Mesendoderm (in vitro differentiated cells): ENCODE data around the gene DNAJC12.

Source experiments
- DNase-seq: peaks from one replicate; pipeline ENCODE4 v3.0.0; 2013
- H2AK5ac ChIP-seq: 2 replicates; pipeline ENCODE4 v1.6.1; 2013; ENCODE audit warnings: low read length, inconsistent platforms
- H2BK120ac ChIP-seq: 2 replicates; pipeline ENCODE4 v1.6.1; 2013; ENCODE audit warnings: low read depth, mild to moderate bottlenecking, low read length, moderate library complexity, mixed read lengths
- H2BK15ac ChIP-seq: replicated peaks from 2 replicates; pipeline ENCODE4 v1.6.1; 2013; ENCODE audit warnings: low read depth, mild to moderate bottlenecking, moderate library complexity
- H2BK5ac ChIP-seq: 2 replicates; pipeline ENCODE4 v1.6.1; 2013; ENCODE audit warnings: low read length, inconsistent platforms
- H3K18ac ChIP-seq: 2 replicates; pipeline ENCODE4 v1.6.1; 2013; ENCODE audit warnings: mild to moderate bottlenecking, low read length, mixed read lengths
- H3K23ac ChIP-seq: one replicate; pipeline ENCODE4 v1.6.1; 2013; ENCODE audit warnings: low read length
- H3K27ac ChIP-seq: 2 replicates; pipeline ENCODE4 v1.5.1; 2013; ENCODE audit warnings: low read depth, mild to moderate bottlenecking, inconsistent platforms, low read length, moderate library complexity
- H3K27me3 ChIP-seq: 2 replicates; pipeline ENCODE4 v1.6.1; 2013; ENCODE audit warnings: low read length, control low read depth, mild to moderate bottlenecking, inconsistent platforms; ENCODE audit not compliant: insufficient read depth, poor library complexity
- H3K36me3 ChIP-seq: 2 replicates; pipeline ENCODE4 v1.6.1; 2013; ENCODE audit warnings: low read length, inconsistent platforms; ENCODE audit not compliant: control insufficient read depth, insufficient read depth
- H3K4ac ChIP-seq: one replicate; pipeline ENCODE4 v1.6.1; 2013; ENCODE audit warnings: low read depth, mild to moderate bottlenecking, low read length, moderate library complexity
- H3K4me1 ChIP-seq: 2 replicates; pipeline ENCODE4 v1.6.1; 2013; ENCODE audit warnings: low read depth, low read length, inconsistent platforms; ENCODE audit not compliant: control insufficient read depth
- H3K4me2 ChIP-seq: 2 replicates; pipeline ENCODE4 v1.6.1; 2013; ENCODE audit warnings: low read length
- H3K4me3 ChIP-seq: 2 replicates; pipeline ENCODE4 v1.5.1; 2013; ENCODE audit warnings: mild to moderate bottlenecking, low read length
- H3K56ac ChIP-seq: one replicate; pipeline ENCODE4 v1.6.1; 2013; ENCODE audit warnings: low read length
- H3K79me1 ChIP-seq: 2 replicates; pipeline ENCODE4 v1.6.1; 2013; ENCODE audit warnings: low read length, inconsistent platforms
- H3K79me2 ChIP-seq: 2 replicates; pipeline ENCODE4 v1.6.1; 2013; ENCODE audit warnings: mild to moderate bottlenecking, low read length; ENCODE audit not compliant: control insufficient read depth, insufficient read depth
- H3K9ac ChIP-seq: 2 replicates; pipeline ENCODE4 v1.6.1; 2013; ENCODE audit warnings: low read length, inconsistent platforms
- H4K5ac ChIP-seq: one replicate; pipeline ENCODE4 v1.6.1; 2013; ENCODE audit warnings: low read length
- H4K8ac ChIP-seq: one replicate; pipeline ENCODE4 v1.6.1; 2013; ENCODE audit warnings: low read depth, mild to moderate bottlenecking, control low read depth, low read length, moderate library complexity
- WGBS: extraction: QIAGEN DNeasy Blood & Tissue Kit; methylation state at CpG from one replicate; pipeline ENCODE4 v1.1.7; 2013; ENCODE audit warnings: low lambda C conversion rate, missing lambda C conversion rate; ENCODE audit not compliant: insufficient coverage; ENCODE audit errors: extremely low coverage; 5-methylcytosine and 5-hydroxymethylcytosine counted together

The DNAJC12 gene

DNA sequence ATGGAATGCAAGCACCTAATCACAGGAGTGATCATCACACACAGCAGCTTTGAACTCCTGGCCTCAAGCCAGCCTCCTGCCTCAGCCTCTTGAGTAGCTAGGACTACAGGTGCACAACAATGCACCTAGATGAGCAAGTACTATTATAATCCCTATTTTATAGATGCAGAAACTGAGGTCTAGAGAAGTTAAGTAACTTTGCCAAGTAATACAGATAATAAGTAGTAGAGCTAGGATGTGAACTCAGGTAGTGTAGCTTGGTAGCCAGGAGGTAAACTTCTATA lies 33.7 kb downstream of the DNAJC12 start:
- Histone ChIP-seq H3K23ac (no peak overlapping the region), H3K4ac (no peak overlapping the region), H3K9ac (no peak overlapping the region), H3K27me3 (no peaks in the 10 kb centered on the region), H2BK120ac (no peak overlapping the region), H3K18ac (no peak overlapping the region), H3K79me1 (no peaks in the 10 kb centered on the region), H3K4me3 (no peak overlapping the region), H2BK5ac (no peak overlapping the region), H4K5ac (no peak overlapping the region), H2AK5ac (no peak overlapping the region), H3K27ac (no peak overlapping the region), H3K4me2 (no peak overlapping the region), H4K8ac (no peak overlapping the region), H3K79me2 (no peaks in the 10 kb centered on the region), H2BK15ac (no peak overlapping the region), H3K56ac (no peak overlapping the region), H3K4me1 (no peaks in the 10 kb centered on the region), H3K36me3 (no peaks in the 10 kb centered on the region)
- DNase-seq, result no peak

DNA sequence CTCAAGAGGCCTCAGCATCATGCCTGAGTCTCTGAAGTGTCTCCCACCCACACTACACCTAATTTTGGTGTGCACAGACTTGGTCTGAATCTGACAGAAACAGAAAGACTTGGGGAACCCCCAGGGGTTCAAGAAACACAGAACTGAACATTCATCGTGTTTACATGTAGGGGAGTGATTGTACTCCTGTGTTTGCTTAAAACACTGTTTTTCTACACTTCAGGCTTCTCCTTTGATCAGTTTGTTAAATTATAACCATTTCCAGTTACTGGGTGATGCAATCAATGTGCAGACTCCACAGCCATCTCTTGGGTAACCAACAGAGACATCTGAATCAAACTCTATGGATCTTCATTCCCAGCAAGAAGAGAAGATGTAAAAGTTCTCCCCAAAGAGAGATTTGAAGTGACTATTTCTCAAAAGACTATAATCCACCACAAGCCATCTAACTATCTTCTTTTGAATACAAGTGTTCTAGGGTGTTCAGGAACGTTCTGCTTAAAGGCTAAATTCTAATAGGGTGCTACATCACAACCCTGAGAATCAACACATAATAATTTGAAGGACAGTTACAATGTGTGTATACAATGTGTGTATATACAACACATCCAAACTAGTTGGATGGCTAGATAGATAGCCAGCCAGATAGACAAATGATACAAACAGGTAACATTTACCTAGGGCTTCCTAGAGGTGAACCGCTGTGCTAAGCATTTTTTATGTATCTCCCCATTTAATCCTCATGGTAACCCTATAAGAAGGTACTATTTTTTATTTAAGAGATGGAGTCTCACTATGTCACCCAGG lies 34.2 kb downstream of the DNAJC12 start:
- no peak overlapping the region for H4K5ac ChIP-seq
- no peak overlapping the region for H3K23ac ChIP-seq
- H3K79me2 ChIP-seq, result no peaks in the 10 kb centered on the region
- no peaks in the 10 kb centered on the region for H3K4me1 ChIP-seq
- no peaks in the 10 kb centered on the region for H3K27me3 ChIP-seq
- no peaks in the 10 kb centered on the region for H3K79me1 ChIP-seq
- no peaks in the 10 kb centered on the region for H3K36me3 ChIP-seq
- no peak overlapping the region for H2BK5ac ChIP-seq
- H3K27ac ChIP-seq, result no peak overlapping the region
- no peak overlapping the region for H3K4me2 ChIP-seq
- WGBS, result no CpG with 5 or more reads among the region's 3 CpGs
- no peak overlapping the region for H3K4ac ChIP-seq
- H3K56ac ChIP-seq, result no peak overlapping the region
- no peak overlapping the region for H2AK5ac ChIP-seq
- H3K18ac ChIP-seq, result no peak overlapping the region
- no peak overlapping the region for H2BK15ac ChIP-seq
- DNase-seq, result no peak
- H2BK120ac ChIP-seq, result no peak overlapping the region
- no peak overlapping the region for H3K9ac ChIP-seq
- H4K8ac ChIP-seq, result no peak overlapping the region
- no peak overlapping the region for H3K4me3 ChIP-seq

DNA sequence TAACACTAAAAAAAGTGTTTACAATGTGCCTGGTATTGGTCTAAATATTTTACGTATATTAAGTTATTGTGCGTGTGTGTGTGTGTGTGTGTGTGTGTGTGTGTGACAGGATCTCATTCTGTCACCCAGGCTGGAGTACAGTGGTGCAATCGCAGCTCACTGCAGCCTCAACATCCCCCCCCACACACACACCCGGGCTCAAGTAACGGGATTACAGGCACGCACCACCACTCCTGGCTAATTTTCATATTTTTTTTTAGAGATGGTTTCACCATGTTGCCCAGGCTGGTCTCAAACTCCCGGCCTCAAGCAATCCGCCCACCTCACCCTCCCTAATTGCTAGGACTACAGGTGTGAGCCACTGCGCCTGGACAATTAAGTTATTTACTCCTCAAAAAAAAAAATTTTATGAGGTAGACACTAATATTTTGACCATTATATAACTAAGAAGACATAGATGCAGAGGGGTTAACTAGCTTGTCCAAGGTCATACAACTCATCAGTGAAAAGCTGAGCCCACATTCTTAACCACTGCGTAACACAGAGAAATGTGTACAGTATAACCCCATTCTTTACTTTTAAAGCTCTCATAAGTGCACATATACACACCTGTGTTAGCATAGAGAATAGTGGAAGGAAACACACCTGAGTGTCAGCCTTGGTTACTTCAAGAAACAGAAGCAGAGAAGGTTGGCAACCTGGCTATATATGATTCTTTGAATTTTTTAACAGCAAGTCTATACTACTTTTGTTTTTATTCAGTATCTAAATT lies 35.0 kb downstream of the DNAJC12 start:
- Histone ChIP-seq H2BK15ac (no peak overlapping the region), H3K27ac (no peak overlapping the region), H2BK120ac (no peak overlapping the region), H3K18ac (no peak overlapping the region), H3K4me1 (no peaks in the 10 kb centered on the region), H4K5ac (no peak overlapping the region), H3K4me3 (no peak overlapping the region), H3K4ac (no peak overlapping the region), H3K23ac (no peak overlapping the region), H3K4me2 (no peak overlapping the region), H3K9ac (no peak overlapping the region), H2BK5ac (no peak overlapping the region), H2AK5ac (no peak overlapping the region), H3K36me3 (no peaks in the 10 kb centered on the region), H3K27me3 (no peaks in the 10 kb centered on the region), H3K79me2 (no peaks in the 10 kb centered on the region), H3K79me1 (no peaks in the 10 kb centered on the region), H3K56ac (no peak overlapping the region), H4K8ac (no peak overlapping the region)
- 100% methylated on average over 2 of the region's 10 CpGs for whole genome bisulfite sequencing
- DNase-seq, result no peak

DNA sequence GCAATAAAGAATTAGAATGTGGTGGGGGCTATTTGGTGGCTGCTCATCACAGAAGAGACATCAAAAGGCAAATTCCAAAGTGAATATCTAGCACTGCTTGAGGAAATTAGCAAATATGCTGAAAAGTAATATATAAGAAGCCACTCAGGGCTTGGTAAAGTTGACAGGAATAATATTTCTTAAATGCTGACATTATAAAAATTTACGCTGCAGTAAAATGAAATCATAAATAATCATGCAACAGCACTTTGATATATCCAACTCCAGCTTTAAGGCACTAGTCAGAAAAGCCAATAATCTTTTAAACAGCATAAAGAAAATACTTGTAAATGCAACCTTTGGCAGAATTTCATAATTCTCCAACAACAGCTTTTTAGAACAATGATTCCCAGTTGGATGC lies 36.9 kb downstream of the DNAJC12 start:
- DNase-seq, result no peak
- Histone ChIP-seq H2BK15ac (no peak overlapping the region), H3K27me3 (no peaks in the 10 kb centered on the region), H3K4ac (no peak overlapping the region), H3K9ac (no peak overlapping the region), H2BK5ac (no peak overlapping the region), H2AK5ac (no peak overlapping the region), H3K18ac (no peak overlapping the region), H3K56ac (no peak overlapping the region), H3K4me2 (no peak overlapping the region), H3K23ac (no peak overlapping the region), H3K27ac (no peak overlapping the region), H4K5ac (no peak overlapping the region), H3K4me1 (no peaks in the 10 kb centered on the region), H3K79me1 (no peaks in the 10 kb centered on the region), H3K4me3 (no peak overlapping the region), H2BK120ac (no peak overlapping the region), H3K79me2 (no peaks in the 10 kb centered on the region), H3K36me3 (no peaks in the 10 kb centered on the region), H4K8ac (no peak overlapping the region)
- WGBS, result no CpG with 5 or more reads among the region's 1 CpG

DNA sequence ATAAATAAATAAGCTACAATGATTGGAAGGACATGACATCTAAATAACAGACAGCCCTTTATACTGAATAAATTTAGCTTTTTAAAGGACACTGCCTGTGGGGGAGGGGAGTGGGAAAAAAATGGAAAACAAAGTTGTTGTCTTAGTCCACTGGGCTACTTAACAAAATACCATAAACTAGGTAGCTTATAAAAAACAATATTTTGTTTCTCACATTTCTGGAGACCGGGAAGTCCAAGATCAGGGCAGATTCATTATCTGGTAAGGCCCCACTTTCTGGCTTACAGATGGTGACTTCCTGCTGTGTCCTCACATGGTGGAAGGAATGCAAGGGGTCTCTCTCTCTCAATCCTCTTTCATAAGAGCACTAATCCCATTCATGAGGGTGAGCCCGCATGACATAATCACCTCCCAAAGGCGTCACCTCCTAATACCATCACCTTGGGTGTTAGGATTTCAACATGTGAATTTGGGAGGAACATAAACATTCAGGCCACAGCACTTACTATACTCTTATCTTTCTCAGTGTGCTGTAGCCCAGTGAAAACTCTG lies 43.0 kb downstream of the DNAJC12 start:
- no peak overlapping the region for H3K9ac ChIP-seq

More for the DNA sequence above, 43.0 kb downstream of the DNAJC12 start:
- Histone ChIP-seq H3K79me1 (no peaks in the 10 kb centered on the region), H3K23ac (no peak overlapping the region), H3K18ac (no peak overlapping the region), H3K79me2 (no peaks in the 10 kb centered on the region), H3K4ac (no peak overlapping the region), H3K27me3 (no peaks in the 10 kb centered on the region), H4K8ac (no peak overlapping the region), H3K27ac (no peak overlapping the region), H3K4me1 (peaks cover 6% of the 10 kb centered on the region), H2BK120ac (no peak overlapping the region), H2BK15ac (no peak overlapping the region), H4K5ac (no peak overlapping the region), H3K56ac (no peak overlapping the region), H2BK5ac (no peak overlapping the region), H3K4me2 (no peak overlapping the region), H2AK5ac (no peak overlapping the region), H3K4me3 (no peak overlapping the region), H3K36me3 (no peaks in the 10 kb centered on the region)
- peak; percentile 87 for DNase-seq
- no CpG with 5 or more reads among the region's 3 CpGs for WGBS
